GM18868 (cell line): ENCODE measurements around the gene IRF7.
"Not testable (repeated sequence)": the region's sequence is repeated elsewhere in the genome, so short reads cannot be mapped to it uniquely, and the experiment has no call there.

Experiments
- ATAC-seq: cut with Tn5 transposase; IDR thresholded peaks from one replicate; pipeline ENCODE4 v1.9.1; 2021; ENCODE audit warnings: mild to moderate bottlenecking, moderate library complexity; ENCODE audit not compliant: unreplicated experiment

Gene IRF7

GRCh38 chr11:584287-584686 lies 31.5 kb downstream of the IRF7 start:
- no peak for ATAC-seq

GRCh38 chr11:581752-582151 lies 34.0 kb downstream of the IRF7 start:
- ATAC-seq = no peak

DNA sequence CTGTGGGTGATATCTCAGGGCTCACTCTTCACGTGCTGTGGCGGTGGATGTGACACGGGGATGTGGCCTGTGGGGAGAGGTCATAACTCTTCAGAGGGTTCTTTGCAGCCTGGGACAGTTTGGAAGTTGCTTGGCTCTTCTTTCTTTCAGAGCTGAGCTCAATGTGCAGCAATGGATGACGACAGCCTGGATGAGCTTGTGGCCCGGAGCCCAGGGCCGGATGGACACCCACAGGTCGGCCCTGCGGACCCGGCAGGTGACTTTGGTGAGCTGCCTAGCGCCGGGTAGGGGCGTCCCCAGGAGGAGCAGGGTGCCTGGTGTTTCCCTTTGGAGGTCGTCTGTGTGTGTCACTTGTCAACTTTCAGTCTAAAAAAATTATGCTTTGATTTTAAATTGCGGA lies 34.4 kb downstream of the IRF7 start:
- no peak for ATAC-seq

DNA sequence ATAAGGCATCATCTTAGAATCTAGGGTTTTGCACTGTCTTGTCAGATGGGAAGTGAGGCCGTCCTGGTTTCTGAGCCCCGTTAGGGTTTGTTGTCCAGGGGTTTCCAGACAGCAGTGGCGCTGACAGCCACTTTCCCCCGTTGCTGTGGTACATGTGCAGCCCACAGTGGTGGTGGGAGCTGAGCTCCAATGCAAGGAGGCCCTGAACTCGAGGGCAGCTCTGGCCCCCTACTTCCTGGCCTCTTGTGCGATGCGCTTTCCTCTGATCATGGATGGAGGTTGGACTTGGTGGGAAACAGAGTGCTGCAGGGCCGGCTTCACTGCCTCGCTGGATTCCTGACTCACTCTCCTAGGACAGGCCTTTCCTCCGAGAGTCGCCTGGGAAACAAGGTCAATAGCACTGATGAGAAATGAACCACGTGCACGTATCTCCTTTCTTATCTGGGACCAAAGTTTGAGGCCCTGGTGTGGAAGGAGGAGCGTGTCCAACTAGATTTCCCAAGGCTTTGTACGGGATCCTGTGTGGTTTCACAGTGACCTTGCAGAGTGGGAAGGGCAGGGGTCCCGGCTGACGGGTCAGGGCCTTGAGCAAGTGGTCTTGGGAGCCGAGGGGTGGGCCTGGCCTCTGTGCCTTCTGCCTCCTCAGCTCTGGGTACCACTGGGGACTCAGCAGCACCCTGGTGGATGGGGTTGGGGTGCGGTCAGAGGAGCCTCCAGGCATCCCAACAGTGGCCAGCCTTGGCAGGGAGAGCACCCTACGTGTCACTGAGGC lies 35.7 kb downstream of the IRF7 start:
- ATAC-seq = no peak

GRCh38 chr11:578276-579035 lies 37.3 kb downstream of the IRF7 start:
- ATAC-seq = no peak

GRCh38 chr11:577611-577894 lies 38.2 kb downstream of the IRF7 start:
- ATAC-seq = no peak

- ATAC-seq = no peak
These were observed 38.7 kb downstream of the IRF7 start for GRCh38 chr11:576811-577610.

GRCh38 chr11:575996-576768 lies 39.6 kb downstream of the IRF7 start, which contains the start of gene PHRF1:
TSS of gene PHRF1 (plus strand) at chr11:576470. CDS start at chr11:581513, 5,043 bp downstream.
- ATAC-seq = peak; percentile 84

DNA sequence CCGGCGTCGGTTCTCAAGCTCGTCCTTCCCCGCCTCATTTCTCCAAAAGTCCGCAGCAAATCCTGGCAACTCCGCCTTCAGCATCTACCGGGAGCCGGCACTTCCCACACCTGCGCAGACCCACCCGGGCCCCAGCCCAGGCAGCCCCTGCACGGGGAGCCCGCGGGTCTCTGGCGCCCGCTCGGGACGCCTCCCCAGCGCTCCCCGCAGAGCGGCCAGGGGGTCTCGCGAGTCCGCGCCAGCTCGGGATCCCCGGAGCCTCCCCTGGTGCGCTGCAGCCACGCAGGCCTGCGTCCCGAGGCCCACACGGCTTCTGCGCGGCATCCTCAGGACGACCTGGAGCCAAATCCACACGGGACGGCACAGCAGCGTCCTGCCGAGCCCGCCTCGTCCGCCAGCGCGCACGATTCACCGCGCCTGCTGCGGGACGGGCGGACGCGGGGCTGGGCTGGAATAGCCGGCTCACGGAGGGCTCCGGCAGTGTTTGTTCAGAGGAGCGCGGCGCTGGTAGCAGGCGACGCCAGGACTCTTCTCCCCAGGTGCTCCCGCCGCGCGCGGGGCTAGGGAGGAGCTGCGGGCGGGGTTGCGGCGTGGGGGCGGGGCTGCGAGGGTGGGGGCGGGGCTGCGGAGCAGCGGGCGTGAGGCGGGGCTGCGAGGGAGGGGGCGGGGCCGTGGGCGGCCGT lies 40.3 kb downstream of the IRF7 start:
- peak; percentile 27 for ATAC-seq

GRCh38 chr11:574632-575312 lies 41.0 kb downstream of the IRF7 start:
- no peak for ATAC-seq

- not testable (repeated sequence) for ATAC-seq
These were observed 41.6 kb downstream of the IRF7 start for GRCh38 chr11:574031-574570.

DNA sequence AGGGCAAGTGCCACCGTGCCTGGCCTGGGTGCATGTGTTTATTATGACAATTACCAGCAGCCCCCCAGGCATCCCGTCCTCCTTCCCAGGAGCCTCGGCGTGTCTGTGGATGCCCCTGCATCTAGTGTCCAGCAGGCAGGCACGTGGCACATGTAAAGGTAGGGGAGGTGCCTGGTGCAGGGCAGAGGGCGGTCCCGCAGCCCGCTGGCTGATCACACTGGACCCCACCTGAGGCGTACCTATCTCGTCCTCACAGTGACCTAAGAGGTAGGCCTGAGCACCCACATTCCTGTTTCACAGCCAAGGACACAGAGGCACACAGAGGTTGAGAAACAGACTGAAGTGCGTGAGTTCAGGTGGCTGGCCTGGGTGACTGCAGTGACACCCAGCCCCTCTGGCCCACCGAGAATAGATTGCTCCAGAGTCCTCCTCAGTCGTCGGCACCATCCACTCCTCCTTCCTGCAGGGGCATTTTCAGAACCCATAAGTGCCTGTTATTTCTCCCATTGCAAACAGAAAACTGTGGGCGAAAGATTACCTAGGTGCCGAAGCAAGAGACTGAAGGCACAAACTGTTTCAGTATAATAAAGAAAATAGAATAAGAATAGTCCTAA lies 42.5 kb downstream of the IRF7 start:
- ATAC-seq = no peak

DNA sequence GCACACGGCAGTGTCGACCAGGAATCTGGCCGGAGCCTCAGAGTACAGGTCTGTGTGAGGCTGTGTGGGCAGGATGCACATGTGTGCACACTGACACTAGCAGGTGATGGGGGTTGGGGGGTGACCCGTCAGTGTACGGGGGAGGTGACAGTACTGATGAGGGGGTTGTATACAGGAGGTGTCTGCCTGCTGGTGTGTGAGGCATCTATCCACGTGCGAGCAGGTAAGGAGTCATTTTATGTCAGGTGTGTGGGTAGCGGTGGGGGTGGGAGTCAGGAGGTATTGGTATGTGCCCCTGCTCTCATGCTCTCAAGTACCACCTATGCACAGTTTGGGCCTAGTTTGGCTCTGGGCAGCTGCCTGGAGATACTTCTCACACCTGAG lies 44.0 kb downstream of the IRF7 start:
- ATAC-seq = no peak

- no peak for ATAC-seq
These were observed 46.4 kb downstream of the IRF7 start for GRCh38 chr11:569158-569885.

DNA sequence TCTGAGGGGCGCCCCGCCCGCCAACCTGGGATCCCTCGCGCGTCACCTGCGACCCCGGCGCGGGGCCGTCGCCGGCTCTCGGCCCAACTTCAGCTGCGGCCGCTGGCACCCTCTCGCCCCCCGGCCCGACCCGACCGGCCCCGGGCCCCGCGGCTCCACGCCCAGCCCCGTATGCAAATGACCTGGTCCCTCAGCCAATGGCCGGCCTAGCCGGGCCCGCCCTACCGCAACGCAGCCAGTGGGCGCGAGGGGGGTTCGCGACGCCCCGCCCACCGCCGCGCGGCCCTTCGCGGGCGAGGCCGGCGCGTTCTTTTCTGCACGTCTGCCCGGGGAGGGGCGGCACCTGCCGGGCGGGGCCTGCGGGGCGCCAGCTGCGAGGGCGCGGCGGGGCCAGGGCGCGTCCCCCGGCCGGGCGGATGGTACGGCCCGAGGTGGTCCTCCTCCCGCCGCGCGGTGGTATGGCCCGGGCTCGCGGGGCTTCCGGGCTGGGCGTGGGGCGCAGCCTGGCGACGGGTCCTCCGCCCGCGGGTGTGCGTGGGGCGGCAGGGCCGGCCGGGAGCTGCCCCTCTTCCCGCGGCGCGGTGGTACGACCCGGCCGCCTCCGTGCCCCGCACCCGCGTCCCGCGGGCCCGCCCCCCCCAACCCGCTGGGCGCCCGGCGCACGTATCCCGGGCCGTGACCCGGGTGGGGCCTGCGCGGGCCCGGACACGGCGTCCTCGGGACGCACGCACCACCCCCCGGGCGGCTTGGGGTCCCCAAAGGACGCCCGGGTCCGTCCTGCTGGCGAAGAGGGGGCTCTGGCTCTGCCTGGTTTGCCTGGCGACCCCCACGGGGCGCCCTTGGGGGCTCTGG lies 47.2 kb downstream of the IRF7 start:
- peak; percentile 89 for ATAC-seq

DNA sequence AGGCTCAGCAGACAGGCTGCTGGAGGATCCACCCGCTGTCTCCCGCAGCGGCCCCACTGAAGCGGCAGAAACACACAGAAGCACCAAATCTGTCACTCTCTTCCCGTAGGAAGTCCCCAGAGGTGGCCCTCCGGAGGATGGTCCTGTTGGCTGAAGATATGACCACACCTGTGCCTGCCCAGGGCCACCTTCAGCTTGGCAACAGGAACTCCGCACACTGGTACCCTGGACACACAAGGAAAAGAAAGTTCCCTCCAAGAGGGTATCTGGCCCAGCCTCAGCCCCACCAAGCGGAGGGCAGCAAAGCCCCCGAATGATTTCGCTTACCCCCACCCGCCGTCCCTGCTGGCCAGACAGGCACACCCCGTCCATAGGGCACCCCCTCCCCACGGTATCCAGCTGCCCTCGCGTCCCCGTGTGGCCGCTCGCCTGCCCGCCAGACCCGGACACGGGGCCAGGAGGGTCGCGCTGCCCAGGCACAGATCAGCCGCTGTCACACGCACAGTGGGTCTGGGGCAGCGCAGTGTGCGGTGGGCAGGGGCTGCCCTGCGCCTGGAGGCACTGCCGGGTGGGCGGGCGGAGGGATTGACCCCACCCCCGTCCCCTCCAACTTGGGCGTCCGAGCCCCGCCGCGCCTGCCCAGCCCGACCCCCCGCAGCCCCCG lies 48.0 kb downstream of the IRF7 start:
- no peak for ATAC-seq
